Right lobe of liver (tissue), 6 donors: ENCODE measurements around the gene FRS2. TPM values are rescaled to one million over a fixed set of nuclear protein-coding genes. Genes with fewer than 3 reads are reported as not detected.
A peak's percentile ranks its signal among the peaks of the same experiment; 100 is the strongest.

Experiments used
- ATAC-seq, 4 donors: fragments of 200-7000 bp; cut with Tn5 transposase; one replicate each; pipeline ENCODE4 v1.9.1; 2020; ENCODE audit warnings: mild to moderate bottlenecking in 4 of 4, moderate library complexity in 4 of 4
- DNase-seq, 3 donors: peaks; one replicate each; pipeline ENCODE4 v3.0.0-alpha.2; 2020
- H3K27ac ChIP-seq, 3 donors: fragments of 200-600 bp; one replicate each; pipeline ENCODE4 v1.8.0; 2022
- H3K27me3 ChIP-seq, 2 donors: fragments of 200-600 bp; one replicate each; pipeline ENCODE4 v1.8.0; 2022
- H3K36me3 ChIP-seq, 4 donors: fragments of 200-600 bp; sonication (generic) in 1 of 4; one replicate each; pipeline versions ENCODE4 v1.5.1 to v1.8.0; 2017 to 2022; ENCODE audit warnings: control low read depth in 1 of 4
- H3K4me1 ChIP-seq, 4 donors: fragments of 200-600 bp; sonication (generic) in 1 of 4; one replicate each; pipeline versions ENCODE4 v1.5.1 to v1.8.0; 2017 to 2022; ENCODE audit warnings: control low read depth in 1 of 4
- H3K4me3 ChIP-seq, 3 donors: fragments of 200-600 bp; one replicate each; pipeline ENCODE4 v1.8.0; 2022
- H3K9me3 ChIP-seq, 4 donors: fragments of 200-600 bp; sonication (generic) in 1 of 4; one replicate each; pipeline versions ENCODE4 v1.5.1 to v1.8.0; 2017 to 2022; ENCODE audit warnings: control low read depth in 1 of 4
- CTCF ChIP-seq, 4 donors: fragments of 200-600 bp in 3 of 4; fragments of 450-650 bp in 1 of 4; IDR thresholded peaks; one replicate each; pipeline versions ENCODE4 v1.5.1 to v1.8.0; 2016 to 2022; ENCODE audit warnings: antibody characterized with exemption in 4 of 4, mild to moderate bottlenecking in 2 of 4
- POLR2A ChIP-seq: fragments of 450-650 bp; IDR thresholded peaks from one replicate; pipeline ENCODE4 v1.6.1; 2017; ENCODE audit warnings: antibody characterized with exemption, mild to moderate bottlenecking
- WGBS: methylation state at CpG from one replicate; pipeline ENCODE4 v1.1.6; 2018; ENCODE audit warnings: low coverage, low lambda C conversion rate; ENCODE audit not compliant: insufficient coverage; ENCODE audit errors: missing lambda C conversion rate; 5-methylcytosine and 5-hydroxymethylcytosine counted together
- intact Hi-C, 2 donors: fragments of 100-400 bp; cut with DNase I; formaldehyde crosslinking; loops; one replicate each; pipeline versions ENCODE4 v1.11.2 to v1.14.1; 2022
- total RNA-seq, 6 experiments: library from RNA; depleted of rRNA in 2 of 6; stranded (reverse); fragments of >200 nt in 2 of 6; fragmentation: NEBNext Ultra II Directional in 3 of 6; extraction: Animal tissue kit (Norgen Biotek cat#: 25700) in 3 of 6; gene quantifications; one replicate each; pipeline versions ENCODE4 v1.1.0 to v1.2.4, GENCODE V29; 2016 to 2023
- donor health status: DM: no; HTN: yes; CAD: no.
- donor health status: DM: no; HTN: no; CAD: no.
- donor health status: DM: no; HTN: no; CAD: no.
- donor health status: DM: no; HTN: yes; CAD: no.
- donor health status: DM: no; HTN: yes; CAD: no.

The FRS2 gene
- total RNA-seq, 6 experiments from 2014 or later, result 13.8 to 27.8 (median 15.8) TPM

- no peaks in the 10 kb centered on the region for H3K27me3 ChIP-seq
- H3K36me3 ChIP-seq, result no peaks in the 10 kb centered on the region
- peak in 3 of 4 donors; percentile 46 to 52 (median 49) for ATAC-seq
- WGBS, result 54% methylated on average over 6 of the region's 6 CpGs
- no peaks in the 10 kb centered on the region for H3K4me1 ChIP-seq
- no peak for TF ChIP-seq CTCF (IDR thresholded peaks at IDR 0.05)
- TF ChIP-seq POLR2A, result no peak
- DNase-seq, result no peak
- H3K4me3 ChIP-seq, result no peak overlapping the region
- H3K9me3 ChIP-seq, result no peaks in the 10 kb centered on the region
- intact Hi-C loops, result no loop called here
- no peak overlapping the region for H3K27ac ChIP-seq
Observed at GRCh38 chr12:69619050-69619449, 148.9 kb downstream of the FRS2 start.

GRCh38 chr12:69620077-69620476 lies 149.9 kb downstream of the FRS2 start:
- TF ChIP-seq POLR2A, result no peak
- TF ChIP-seq CTCF (IDR thresholded peaks at IDR 0.05), result no peak
- Histone ChIP-seq H3K27ac (no peak overlapping the region), H3K27me3 (no peaks in the 10 kb centered on the region), H3K36me3 (no peaks in the 10 kb centered on the region), H3K4me1 (no peaks in the 10 kb centered on the region), H3K9me3 (no peaks in the 10 kb centered on the region), H3K4me3 (no peak overlapping the region)
- WGBS, result 47% methylated on average over 4 of the region's 4 CpGs
- DNase-seq (no peak), ATAC-seq (no peak)
- intact Hi-C loops, result no loop called here

- DNase-seq (no peak), ATAC-seq (no peak)
- Histone ChIP-seq H3K27ac (no peak overlapping the region), H3K4me3 (no peak overlapping the region), H3K27me3 (no peaks in the 10 kb centered on the region), H3K9me3 (no peaks in the 10 kb centered on the region), H3K36me3 (no peaks in the 10 kb centered on the region), H3K4me1 (no peaks in the 10 kb centered on the region)
- TF ChIP-seq CTCF (IDR thresholded peaks at IDR 0.05), result no peak
- no peak for TF ChIP-seq POLR2A
- WGBS, result 87% methylated on average over 2 of the region's 2 CpGs
- intact Hi-C loops, result no loop called here
Observed at GRCh38 chr12:69620921-69621320, 150.7 kb downstream of the FRS2 start.

- no peaks in the 10 kb centered on the region for H3K27me3 ChIP-seq
- intact Hi-C loops, result no loop called here
- H3K4me1 ChIP-seq, result no peaks in the 10 kb centered on the region
- no peak for DNase-seq
- H3K4me3 ChIP-seq, result no peak overlapping the region
- no peaks in the 10 kb centered on the region for H3K9me3 ChIP-seq
- TF ChIP-seq CTCF (IDR thresholded peaks at IDR 0.05), result no peak
- no peak for TF ChIP-seq POLR2A
- no peak overlapping the region for H3K27ac ChIP-seq
- ATAC-seq, result no peak
- no peaks in the 10 kb centered on the region for H3K36me3 ChIP-seq
- WGBS, result 90% methylated on average over 2 of the region's 2 CpGs
Observed at GRCh38 chr12:69621551-69621950, 151.4 kb downstream of the FRS2 start.

GRCh38 chr12:69623970-69624369 lies 153.8 kb downstream of the FRS2 start:
- Histone ChIP-seq H3K36me3 (no peaks in the 10 kb centered on the region), H3K27ac (no peak overlapping the region), H3K9me3 (no peaks in the 10 kb centered on the region), H3K27me3 (no peaks in the 10 kb centered on the region), H3K4me1 (no peaks in the 10 kb centered on the region), H3K4me3 (no peak overlapping the region)
- DNase-seq, result peak in 1 of 3 donors; percentile 48
- intact Hi-C loops, result no loop called here
- 88% methylated on average over 8 of the region's 13 CpGs for WGBS
- peak in 1 of 4 donors; percentile 34 for ATAC-seq
- no peak for TF ChIP-seq CTCF (IDR thresholded peaks at IDR 0.05)
- no peak for TF ChIP-seq POLR2A
